ENCODE measurements around the gene DMD. TPM values are rescaled to one million over a fixed set of nuclear protein-coding genes. Genes with fewer than 3 reads are reported as not detected.

DMD gene
- total and polyA plus RNA-seq, 2 donors (not counting 1 experiment from before 2014, with no cell fraction given): 2.0 to 51.8 TPM

DNA sequence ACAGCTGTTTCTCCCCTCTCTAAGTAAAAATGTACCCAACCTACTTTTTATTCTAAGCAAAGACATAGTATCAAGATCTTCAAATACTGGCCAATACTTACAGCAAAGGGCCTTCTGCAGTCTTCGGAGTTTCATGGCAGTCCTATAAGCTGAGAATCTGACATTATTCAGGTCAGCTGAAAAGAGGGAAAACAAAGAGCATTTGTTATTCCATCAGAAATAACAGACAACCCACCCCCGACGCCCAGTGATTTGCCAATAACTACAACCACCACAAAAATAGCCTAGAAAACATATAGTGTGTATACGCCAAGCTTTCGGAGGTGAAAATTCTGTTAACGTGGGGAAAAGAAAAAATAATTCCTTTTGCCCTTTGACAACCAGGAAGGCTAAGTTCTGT, 1988.4 kb downstream of the DMD start:
- H3K4me3 Mint-ChIP-seq: no peak overlapping the region
- Histone ChIP-seq H3K4me1 (ENCODE audit: control insufficient read depth in 2 of 2, insufficient read depth in 2 of 2, low read length in 2 of 2) (peaks cover 4 to 7% of the 10 kb centered on the region in 2 donors), H2AFZ (ENCODE audit: insufficient read depth, low read depth, low read length, poor library complexity, severe bottlenecking) (no peak overlapping the region), H3K27me3 (replicated peaks in 1 of 4; ENCODE audit: control extremely low read depth in 1 of 4, control insufficient read depth in 3 of 4, insufficient read depth in 4 of 4, low read length in 3 of 4) (no peaks in the 10 kb centered on the region), H3K79me2 (ENCODE audit: control insufficient read depth, insufficient read depth, low read length) (no peaks in the 10 kb centered on the region), H3K27ac (ENCODE audit: low read length in 2 of 2) (no peak overlapping the region), H3K9me3 (ENCODE audit: control extremely low read depth in 1 of 3, control insufficient read depth in 2 of 3, insufficient read depth in 1 of 3, low read length in 2 of 3) (no peaks in the 10 kb centered on the region), H3K9ac (ENCODE audit: low read length) (no peak overlapping the region), H3K4me2 (replicated peaks; ENCODE audit: low read depth, low read length, poor library complexity, severe bottlenecking) (no peak overlapping the region), H3K4me3 (ENCODE audit: control extremely low read depth in 1 of 5, extremely low read depth in 1 of 5, insufficient read depth in 1 of 5, low read depth in 2 of 5, low read length in 4 of 5) (no peak overlapping the region), H4K20me1 (ENCODE audit: control insufficient read depth, insufficient read depth, low read length, poor library complexity, severe bottlenecking) (no peaks in the 10 kb centered on the region), H3K36me3 (replicated peaks in 1 of 2; ENCODE audit: control extremely low read depth in 1 of 2, control insufficient read depth in 1 of 2, extremely low read depth in 1 of 2, insufficient read depth in 2 of 2, low read length in 1 of 2) (no peaks in the 10 kb centered on the region)
- ChIA-PET POLR2A (no interaction called here), CTCF (interaction anchor here (0.7 to 3.0 kb wide), 4 partner anchors 9 to 650 kb away, joined by 3 to 15 read pairs (median 4); no protein-coding TSS in a partner anchor)
- H3K9me3 Mint-ChIP-seq (ENCODE audit: insufficient read depth): no peaks in the 10 kb centered on the region
- intact Hi-C loops (cut with micrococcal nuclease): loop anchor here (10.0 kb wide), 1 partner anchor 338 kb away; the partner anchor contains the start of gene TAB3
- ATAC-seq (ENCODE audit: low read depth) (no peak), DNase-seq (no peak)
- H3K27me3 Mint-ChIP-seq: no peaks in the 10 kb centered on the region
- H3K4me1 Mint-ChIP-seq: peaks cover 18% of the 10 kb centered on the region
- WGBS (ENCODE audit: insufficient coverage): no CpG with 5 or more reads among the region's 6 CpGs
- no peak overlapping the region for H3K27ac Mint-ChIP-seq
- TF ChIP-seq, protein P1, sequence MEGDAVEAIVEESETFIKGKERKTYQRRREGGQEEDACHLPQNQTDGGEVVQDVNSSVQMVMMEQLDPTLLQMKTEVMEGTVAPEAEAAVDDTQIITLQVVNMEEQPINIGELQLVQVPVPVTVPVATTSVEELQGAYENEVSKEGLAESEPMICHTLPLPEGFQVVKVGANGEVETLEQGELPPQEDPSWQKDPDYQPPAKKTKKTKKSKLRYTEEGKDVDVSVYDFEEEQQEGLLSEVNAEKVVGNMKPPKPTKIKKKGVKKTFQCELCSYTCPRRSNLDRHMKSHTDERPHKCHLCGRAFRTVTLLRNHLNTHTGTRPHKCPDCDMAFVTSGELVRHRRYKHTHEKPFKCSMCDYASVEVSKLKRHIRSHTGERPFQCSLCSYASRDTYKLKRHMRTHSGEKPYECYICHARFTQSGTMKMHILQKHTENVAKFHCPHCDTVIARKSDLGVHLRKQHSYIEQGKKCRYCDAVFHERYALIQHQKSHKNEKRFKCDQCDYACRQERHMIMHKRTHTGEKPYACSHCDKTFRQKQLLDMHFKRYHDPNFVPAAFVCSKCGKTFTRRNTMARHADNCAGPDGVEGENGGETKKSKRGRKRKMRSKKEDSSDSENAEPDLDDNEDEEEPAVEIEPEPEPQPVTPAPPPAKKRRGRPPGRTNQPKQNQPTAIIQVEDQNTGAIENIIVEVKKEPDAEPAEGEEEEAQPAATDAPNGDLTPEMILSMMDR (IDR thresholded peaks at IDR 0.05): no peak
- no peak for TF ChIP-seq EZH2 (IDR thresholded peaks at IDR 0.05; ENCODE audit: borderline replicate concordance, insufficient read depth, low read depth, low read length, poor library complexity, severe bottlenecking)

DNA sequence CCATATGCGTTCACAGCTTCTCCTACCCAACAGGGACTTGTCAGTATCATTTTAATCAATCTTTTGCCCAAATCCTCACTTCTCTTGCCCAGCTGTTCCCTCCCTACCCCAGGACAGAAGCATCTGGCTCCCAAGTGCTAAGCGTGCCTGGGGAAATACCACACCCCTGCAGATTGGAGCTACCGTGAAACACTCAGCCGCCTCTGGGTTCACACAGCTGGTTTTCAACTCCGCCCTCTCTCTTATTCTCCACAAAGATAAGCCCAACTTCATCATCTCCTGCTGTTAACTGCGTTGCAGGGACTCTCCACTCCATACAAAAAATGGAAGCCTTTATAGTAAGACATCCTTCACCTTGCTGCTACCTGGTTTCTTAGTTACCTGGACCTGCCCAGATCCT, 1992.2 kb downstream of the DMD start:
- CTCF ChIA-PET: no interaction called here
- intact Hi-C loops (cut with micrococcal nuclease): no loop called here

More for the DNA sequence above, 1992.2 kb downstream of the DMD start:
- Histone ChIP-seq H3K4me2 (replicated peaks; ENCODE audit: low read depth, low read length, poor library complexity, severe bottlenecking) (no peak overlapping the region), H3K36me3 (replicated peaks in 1 of 2; ENCODE audit: control extremely low read depth in 1 of 2, control insufficient read depth in 1 of 2, extremely low read depth in 1 of 2, insufficient read depth in 2 of 2, low read length in 1 of 2) (no peaks in the 10 kb centered on the region), H3K4me3 (ENCODE audit: control extremely low read depth in 1 of 5, extremely low read depth in 1 of 5, insufficient read depth in 1 of 5, low read depth in 2 of 5, low read length in 4 of 5) (no peak overlapping the region), H3K79me2 (ENCODE audit: control insufficient read depth, insufficient read depth, low read length) (no peaks in the 10 kb centered on the region), H2AFZ (ENCODE audit: insufficient read depth, low read depth, low read length, poor library complexity, severe bottlenecking) (no peak overlapping the region), H3K27me3 (replicated peaks in 1 of 4; ENCODE audit: control extremely low read depth in 1 of 4, control insufficient read depth in 3 of 4, insufficient read depth in 4 of 4, low read length in 3 of 4) (no peaks in the 10 kb centered on the region), H4K20me1 (ENCODE audit: control insufficient read depth, insufficient read depth, low read length, poor library complexity, severe bottlenecking) (no peaks in the 10 kb centered on the region), H3K4me1 (ENCODE audit: control insufficient read depth in 2 of 2, insufficient read depth in 2 of 2, low read length in 2 of 2) (peaks cover 4 to 10% of the 10 kb centered on the region in 2 donors), H3K27ac (ENCODE audit: low read length in 2 of 2) (no peak overlapping the region), H3K9me3 (ENCODE audit: control extremely low read depth in 1 of 3, control insufficient read depth in 2 of 3, insufficient read depth in 1 of 3, low read length in 2 of 3) (no peaks in the 10 kb centered on the region), H3K9ac (ENCODE audit: low read length) (no peak overlapping the region)
- TF ChIP-seq, protein P1 (IDR thresholded peaks at IDR 0.05): no peak
- no peak for TF ChIP-seq EZH2 (IDR thresholded peaks at IDR 0.05; ENCODE audit: borderline replicate concordance, insufficient read depth, low read depth, low read length, poor library complexity, severe bottlenecking)
- no peaks in the 10 kb centered on the region for H3K27me3 Mint-ChIP-seq
- DNase-seq: no peak
- 83% methylated on average over 2 of the region's 6 CpGs for WGBS (ENCODE audit: insufficient coverage)
- no peaks in the 10 kb centered on the region for H3K9me3 Mint-ChIP-seq (ENCODE audit: insufficient read depth)
- no peak overlapping the region for H3K27ac Mint-ChIP-seq
- no peak for ATAC-seq (ENCODE audit: low read depth)
- H3K4me1 Mint-ChIP-seq: peaks cover 16% of the 10 kb centered on the region
- POLR2A ChIA-PET: no interaction called here
- H3K4me3 Mint-ChIP-seq: no peak overlapping the region
